ENCODE measurements around the gene GIT1. TPM values are rescaled to one million over a fixed set of nuclear protein-coding genes. Genes with fewer than 3 reads are reported as not detected.

GIT1 gene
- total and polyA plus RNA-seq, 2 of the 13 experiments (the other 11 are each of a cell fraction or from before 2014, with no cell fraction given), result 14.2 to 30.8 TPM

DNA sequence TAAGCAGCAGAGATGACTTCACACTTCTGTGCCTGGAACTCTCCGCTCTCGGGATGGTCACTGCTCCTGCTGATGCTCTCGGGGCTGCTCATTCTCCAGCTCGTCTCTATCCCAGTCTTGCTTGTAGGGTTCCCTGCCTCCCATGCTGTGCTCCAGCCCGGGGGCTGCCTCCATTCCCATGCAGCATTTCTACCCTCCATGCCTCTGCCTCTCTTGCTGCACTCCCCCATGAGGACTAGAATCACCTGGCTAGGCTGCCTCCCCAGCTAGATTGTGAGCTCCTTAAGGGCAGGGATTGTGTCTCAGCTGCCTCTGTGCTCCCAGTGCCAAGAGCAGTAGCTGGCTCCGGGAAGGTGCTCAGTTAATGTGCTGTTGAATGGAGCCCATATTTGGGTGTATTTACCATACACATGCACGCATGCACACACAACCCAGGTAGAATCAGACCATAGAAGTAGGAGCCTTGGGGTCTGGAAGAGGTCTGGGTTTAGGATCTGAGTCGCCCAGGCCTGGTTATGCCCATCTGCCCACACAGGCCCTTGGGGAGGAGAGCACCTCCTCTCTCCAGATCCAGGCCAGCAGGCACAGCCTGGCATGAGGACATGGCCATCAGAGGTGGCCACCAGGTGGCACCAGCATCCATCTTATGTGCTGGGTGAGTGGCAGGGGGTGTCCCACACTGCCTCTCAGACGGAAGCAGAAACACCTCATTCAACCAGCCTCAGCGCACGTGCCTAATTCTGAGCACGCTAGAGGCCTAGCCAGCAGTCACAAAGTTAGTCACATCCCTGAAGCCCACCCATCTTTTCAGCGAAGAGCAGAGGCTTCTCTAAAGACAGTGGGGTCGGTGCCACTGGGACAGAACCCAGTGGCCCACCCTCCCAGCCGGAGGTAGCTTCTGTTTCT lies 9.3 kb downstream of the GIT1 start (continued):
- TF ChIP-seq ZNF253 (CRISPR knock-in tag; IDR thresholded peaks at IDR 0.05; ENCODE audit: borderline replicate concordance) (no peak), MYNN (CRISPR knock-in tag; IDR thresholded peaks at IDR 0.05; ENCODE audit: low read depth) (no peak), XRCC5 (optimal IDR thresholded peaks at IDR 0.05; ENCODE audit: low read length) (peak; percentile 70), ZNF720 (CRISPR knock-in tag; IDR thresholded peaks at IDR 0.05) (no peak), ZNF263 (CRISPR knock-in tag; IDR thresholded peaks at IDR 0.05) (0 out of 2 replicates have a peak, but pooled peaks have one; percentile 25), FOXO1 (CRISPR knock-in tag; IDR thresholded peaks at IDR 0.05) (peak; percentile 15; the same call in 1 of the 2 replicates), ATRX (CRISPR knock-in tag; IDR thresholded peaks at IDR 0.05; ENCODE audit: borderline replicate concordance) (no peak), ZNF768 (CRISPR knock-in tag; IDR thresholded peaks at IDR 0.05) (peak; percentile 44; the same call in 1 of the 2 replicates), ZNF790 (CRISPR knock-in tag; IDR thresholded peaks at IDR 0.05; ENCODE audit: borderline replicate concordance) (no peak), ZSCAN20 (CRISPR knock-in tag; IDR thresholded peaks at IDR 0.05; ENCODE audit: borderline replicate concordance) (no peak), SP1 (IDR thresholded peaks at IDR 0.05) (no peak), SP1 (CRISPR knock-in tag; IDR thresholded peaks at IDR 0.05) (0 out of 2 replicates have a peak, but pooled peaks have one; percentile 47), KDM2A (CRISPR knock-in tag; IDR thresholded peaks at IDR 0.05; ENCODE audit: borderline replicate concordance, low read depth) (peak; percentile 81)
- TF ChIP-seq, protein P1, sequence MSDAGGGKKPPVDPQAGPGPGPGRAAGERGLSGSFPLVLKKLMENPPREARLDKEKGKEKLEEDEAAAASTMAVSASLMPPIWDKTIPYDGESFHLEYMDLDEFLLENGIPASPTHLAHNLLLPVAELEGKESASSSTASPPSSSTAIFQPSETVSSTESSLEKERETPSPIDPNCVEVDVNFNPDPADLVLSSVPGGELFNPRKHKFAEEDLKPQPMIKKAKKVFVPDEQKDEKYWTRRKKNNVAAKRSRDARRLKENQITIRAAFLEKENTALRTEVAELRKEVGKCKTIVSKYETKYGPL (CRISPR knock-in tag; IDR thresholded peaks at IDR 0.05), result no peak
- TF ChIP-seq, protein P2, sequence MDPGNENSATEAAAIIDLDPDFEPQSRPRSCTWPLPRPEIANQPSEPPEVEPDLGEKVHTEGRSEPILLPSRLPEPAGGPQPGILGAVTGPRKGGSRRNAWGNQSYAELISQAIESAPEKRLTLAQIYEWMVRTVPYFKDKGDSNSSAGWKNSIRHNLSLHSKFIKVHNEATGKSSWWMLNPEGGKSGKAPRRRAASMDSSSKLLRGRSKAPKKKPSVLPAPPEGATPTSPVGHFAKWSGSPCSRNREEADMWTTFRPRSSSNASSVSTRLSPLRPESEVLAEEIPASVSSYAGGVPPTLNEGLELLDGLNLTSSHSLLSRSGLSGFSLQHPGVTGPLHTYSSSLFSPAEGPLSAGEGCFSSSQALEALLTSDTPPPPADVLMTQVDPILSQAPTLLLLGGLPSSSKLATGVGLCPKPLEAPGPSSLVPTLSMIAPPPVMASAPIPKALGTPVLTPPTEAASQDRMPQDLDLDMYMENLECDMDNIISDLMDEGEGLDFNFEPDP (CRISPR knock-in tag; conservative IDR thresholded peaks at IDR 0.05), result no peak
- TF ChIP-seq, protein P3, sequence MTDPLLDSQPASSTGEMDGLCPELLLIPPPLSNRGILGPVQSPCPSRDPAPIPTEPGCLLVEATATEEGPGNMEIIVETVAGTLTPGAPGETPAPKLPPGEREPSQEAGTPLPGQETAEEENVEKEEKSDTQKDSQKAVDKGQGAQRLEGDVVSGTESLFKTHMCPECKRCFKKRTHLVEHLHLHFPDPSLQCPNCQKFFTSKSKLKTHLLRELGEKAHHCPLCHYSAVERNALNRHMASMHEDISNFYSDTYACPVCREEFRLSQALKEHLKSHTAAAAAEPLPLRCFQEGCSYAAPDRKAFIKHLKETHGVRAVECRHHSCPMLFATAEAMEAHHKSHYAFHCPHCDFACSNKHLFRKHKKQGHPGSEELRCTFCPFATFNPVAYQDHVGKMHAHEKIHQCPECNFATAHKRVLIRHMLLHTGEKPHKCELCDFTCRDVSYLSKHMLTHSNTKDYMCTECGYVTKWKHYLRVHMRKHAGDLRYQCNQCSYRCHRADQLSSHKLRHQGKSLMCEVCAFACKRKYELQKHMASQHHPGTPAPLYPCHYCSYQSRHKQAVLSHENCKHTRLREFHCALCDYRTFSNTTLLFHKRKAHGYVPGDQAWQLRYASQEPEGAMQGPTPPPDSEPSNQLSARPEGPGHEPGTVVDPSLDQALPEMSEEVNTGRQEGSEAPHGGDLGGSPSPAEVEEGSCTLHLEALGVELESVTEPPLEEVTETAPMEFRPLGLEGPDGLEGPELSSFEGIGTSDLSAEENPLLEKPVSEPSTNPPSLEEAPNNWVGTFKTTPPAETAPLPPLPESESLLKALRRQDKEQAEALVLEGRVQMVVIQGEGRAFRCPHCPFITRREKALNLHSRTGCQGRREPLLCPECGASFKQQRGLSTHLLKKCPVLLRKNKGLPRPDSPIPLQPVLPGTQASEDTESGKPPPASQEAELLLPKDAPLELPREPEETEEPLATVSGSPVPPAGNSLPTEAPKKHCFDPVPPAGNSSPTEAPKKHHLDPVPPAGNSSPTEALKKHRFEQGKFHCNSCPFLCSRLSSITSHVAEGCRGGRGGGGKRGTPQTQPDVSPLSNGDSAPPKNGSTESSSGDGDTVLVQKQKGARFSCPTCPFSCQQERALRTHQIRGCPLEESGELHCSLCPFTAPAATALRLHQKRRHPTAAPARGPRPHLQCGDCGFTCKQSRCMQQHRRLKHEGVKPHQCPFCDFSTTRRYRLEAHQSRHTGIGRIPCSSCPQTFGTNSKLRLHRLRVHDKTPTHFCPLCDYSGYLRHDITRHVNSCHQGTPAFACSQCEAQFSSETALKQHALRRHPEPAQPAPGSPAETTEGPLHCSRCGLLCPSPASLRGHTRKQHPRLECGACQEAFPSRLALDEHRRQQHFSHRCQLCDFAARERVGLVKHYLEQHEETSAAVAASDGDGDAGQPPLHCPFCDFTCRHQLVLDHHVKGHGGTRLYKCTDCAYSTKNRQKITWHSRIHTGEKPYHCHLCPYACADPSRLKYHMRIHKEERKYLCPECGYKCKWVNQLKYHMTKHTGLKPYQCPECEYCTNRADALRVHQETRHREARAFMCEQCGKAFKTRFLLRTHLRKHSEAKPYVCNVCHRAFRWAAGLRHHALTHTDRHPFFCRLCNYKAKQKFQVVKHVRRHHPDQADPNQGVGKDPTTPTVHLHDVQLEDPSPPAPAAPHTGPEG (CRISPR knock-in tag; IDR thresholded peaks at IDR 0.05), result no peak
- TF ChIP-seq, protein P4, sequence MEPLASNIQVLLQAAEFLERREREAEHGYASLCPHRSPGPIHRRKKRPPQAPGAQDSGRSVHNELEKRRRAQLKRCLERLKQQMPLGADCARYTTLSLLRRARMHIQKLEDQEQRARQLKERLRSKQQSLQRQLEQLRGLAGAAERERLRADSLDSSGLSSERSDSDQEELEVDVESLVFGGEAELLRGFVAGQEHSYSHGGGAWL (CRISPR knock-in tag; IDR thresholded peaks at IDR 0.05), result no peak
- TF ChIP-seq, protein P5, sequence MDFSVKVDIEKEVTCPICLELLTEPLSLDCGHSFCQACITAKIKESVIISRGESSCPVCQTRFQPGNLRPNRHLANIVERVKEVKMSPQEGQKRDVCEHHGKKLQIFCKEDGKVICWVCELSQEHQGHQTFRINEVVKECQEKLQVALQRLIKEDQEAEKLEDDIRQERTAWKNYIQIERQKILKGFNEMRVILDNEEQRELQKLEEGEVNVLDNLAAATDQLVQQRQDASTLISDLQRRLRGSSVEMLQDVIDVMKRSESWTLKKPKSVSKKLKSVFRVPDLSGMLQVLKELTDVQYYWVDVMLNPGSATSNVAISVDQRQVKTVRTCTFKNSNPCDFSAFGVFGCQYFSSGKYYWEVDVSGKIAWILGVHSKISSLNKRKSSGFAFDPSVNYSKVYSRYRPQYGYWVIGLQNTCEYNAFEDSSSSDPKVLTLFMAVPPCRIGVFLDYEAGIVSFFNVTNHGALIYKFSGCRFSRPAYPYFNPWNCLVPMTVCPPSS (IDR thresholded peaks at IDR 0.05), result no peak
